ENCODE results near the gene DHFR. TPM values are rescaled to one million over a fixed set of nuclear protein-coding genes. Genes with fewer than 3 reads are reported as not detected.
A peak's percentile ranks its signal among the peaks of the same experiment; 100 is the strongest.

The DHFR gene
- total and polyA plus RNA-seq, 2 experiments from 2014 or later: 11.6 to 23.8 TPM

GRCh38 chr5:80676706-80677105 lies 21.9 kb upstream of the DHFR start:
- no peaks in the 10 kb centered on the region for H3K79me2 ChIP-seq (ENCODE audit: insufficient read depth)
- no peaks in the 10 kb centered on the region for H4K20me1 ChIP-seq (ENCODE audit: insufficient read depth)
- no peaks in the 10 kb centered on the region for H3K27me3 ChIP-seq (replicated peaks; ENCODE audit: insufficient read depth)
- peaks cover 27% of the 10 kb centered on the region for H3K36me3 ChIP-seq (ENCODE audit: low read depth)
- WGBS, 2 experiments (ENCODE audit: low coverage in 1 of 2, low lambda C conversion rate in 2 of 2, missing lambda C conversion rate in 2 of 2): 69 to 76% methylated on average over 6 of the region's 6 CpGs
- in situ Hi-C loops (cut with MboI): loop anchor here (10.0 to 25.0 kb wide), 2 partner anchors 182 to 511 kb away; no protein-coding TSS in a partner anchor
- no peaks in the 10 kb centered on the region for H3K4me1 ChIP-seq (ENCODE audit: insufficient read depth)
- no peaks in the 10 kb centered on the region for H3F3A ChIP-seq (ENCODE audit: insufficient read depth)
- no peaks in the 10 kb centered on the region for H3K9me2 ChIP-seq (ENCODE audit: insufficient read depth)
- DNase-seq: no peak
- no peak overlapping the region for H3K4me2 ChIP-seq (ENCODE audit: unreplicated experiment)
- no peak overlapping the region for H2AFZ ChIP-seq
- TF ChIP-seq EZH2 (IDR thresholded peaks at IDR 0.05; ENCODE audit: insufficient read depth, poor library complexity, severe bottlenecking) (no peak), EZH2phosphoT487 (IDR thresholded peaks at IDR 0.05; ENCODE audit: insufficient read depth, low read depth) (no peak)
- no peak overlapping the region for H3K27ac ChIP-seq
- H3K9ac ChIP-seq: no peak overlapping the region
- H3K4me3 ChIP-seq: no peak overlapping the region
- no peaks in the 10 kb centered on the region for H3K9me3 ChIP-seq (ENCODE audit: low read depth)

GRCh38 chr5:80672140-80672736 lies 17.5 kb upstream of the DHFR start:
- no peaks in the 10 kb centered on the region for H3K79me2 ChIP-seq (ENCODE audit: insufficient read depth)
- WGBS, 2 experiments (ENCODE audit: low coverage in 1 of 2, low lambda C conversion rate in 2 of 2, missing lambda C conversion rate in 2 of 2): 6 to 12% methylated on average over 7 of the region's 7 CpGs

GRCh38 chr5:80668016-80668969 lies 13.5 kb upstream of the DHFR start:
- Histone ChIP-seq H3K27ac (no peak overlapping the region), H3K4me3 (no peak overlapping the region), H4K20me1 (ENCODE audit: insufficient read depth) (no peaks in the 10 kb centered on the region), H3K4me2 (ENCODE audit: unreplicated experiment) (no peak overlapping the region), H3K4me1 (ENCODE audit: insufficient read depth) (no peaks in the 10 kb centered on the region), H3K27me3 (replicated peaks; ENCODE audit: insufficient read depth) (no peaks in the 10 kb centered on the region), H2AFZ (no peak overlapping the region), H3K36me3 (ENCODE audit: low read depth) (peaks cover 30% of the 10 kb centered on the region), H3K9ac (no peak overlapping the region), H3K79me2 (ENCODE audit: insufficient read depth) (peaks cover 15% of the 10 kb centered on the region; the same call in 1 of the 2 replicates), H3F3A (ENCODE audit: insufficient read depth) (no peaks in the 10 kb centered on the region), H3K9me2 (ENCODE audit: insufficient read depth) (no peaks in the 10 kb centered on the region), H3K9me3 (ENCODE audit: low read depth) (no peaks in the 10 kb centered on the region)
- WGBS, 2 experiments (ENCODE audit: low coverage in 1 of 2, low lambda C conversion rate in 2 of 2, missing lambda C conversion rate in 2 of 2): 94 to 98% methylated on average over 15 of the region's 16 CpGs
- DNase-seq: no peak
- TF ChIP-seq EZH2 (IDR thresholded peaks at IDR 0.05; ENCODE audit: insufficient read depth, poor library complexity, severe bottlenecking) (no peak), EZH2phosphoT487 (IDR thresholded peaks at IDR 0.05; ENCODE audit: insufficient read depth, low read depth) (no peak)
- in situ Hi-C loops (cut with MboI): no loop called here

More at GRCh38 chr5:80672140-80672736, 17.5 kb upstream of the DHFR start:
- Histone ChIP-seq H3K27me3 (replicated peaks; ENCODE audit: insufficient read depth) (no peaks in the 10 kb centered on the region), H3F3A (ENCODE audit: insufficient read depth) (no peaks in the 10 kb centered on the region), H3K4me3 (no peak overlapping the region), H3K9ac (no peak overlapping the region), H3K4me2 (ENCODE audit: unreplicated experiment) (no peak overlapping the region), H3K27ac (no peak overlapping the region), H3K36me3 (ENCODE audit: low read depth) (peaks cover 23% of the 10 kb centered on the region), H3K9me2 (ENCODE audit: insufficient read depth) (no peaks in the 10 kb centered on the region), H4K20me1 (ENCODE audit: insufficient read depth) (no peaks in the 10 kb centered on the region), H3K4me1 (ENCODE audit: insufficient read depth) (no peaks in the 10 kb centered on the region), H2AFZ (no peak overlapping the region), H3K9me3 (ENCODE audit: low read depth) (no peaks in the 10 kb centered on the region)
- peak; percentile 79 for DNase-seq
- in situ Hi-C loops (cut with MboI): loop anchor here (10.0 kb wide), 1 partner anchor 177 kb away; no protein-coding TSS in a partner anchor
- no peak for TF ChIP-seq EZH2 (IDR thresholded peaks at IDR 0.05; ENCODE audit: insufficient read depth, poor library complexity, severe bottlenecking)
- no peak for TF ChIP-seq EZH2phosphoT487 (IDR thresholded peaks at IDR 0.05; ENCODE audit: insufficient read depth, low read depth)

- H3K9me3 ChIP-seq (ENCODE audit: low read depth): no peaks in the 10 kb centered on the region
- no peak for DNase-seq
- no peaks in the 10 kb centered on the region for H3K9me2 ChIP-seq (ENCODE audit: insufficient read depth)
- H3K4me3 ChIP-seq: no peak overlapping the region
- no peaks in the 10 kb centered on the region for H3K4me1 ChIP-seq (ENCODE audit: insufficient read depth)
- H3K36me3 ChIP-seq (ENCODE audit: low read depth): peaks cover 24% of the 10 kb centered on the region
- WGBS, 2 experiments (ENCODE audit: low coverage in 1 of 2, low lambda C conversion rate in 2 of 2, missing lambda C conversion rate in 2 of 2): 86 to 91% methylated on average over 8 of the region's 8 CpGs
- H2AFZ ChIP-seq: no peak overlapping the region
- H3F3A ChIP-seq (ENCODE audit: insufficient read depth): no peaks in the 10 kb centered on the region
- TF ChIP-seq EZH2phosphoT487 (IDR thresholded peaks at IDR 0.05; ENCODE audit: insufficient read depth, low read depth) (no peak), EZH2 (IDR thresholded peaks at IDR 0.05; ENCODE audit: insufficient read depth, poor library complexity, severe bottlenecking) (no peak)
- no peak overlapping the region for H3K27ac ChIP-seq
- no peaks in the 10 kb centered on the region for H4K20me1 ChIP-seq (ENCODE audit: insufficient read depth)
- no peak overlapping the region for H3K4me2 ChIP-seq (ENCODE audit: unreplicated experiment)
- in situ Hi-C loops (cut with MboI): no loop called here
- no peaks in the 10 kb centered on the region for H3K27me3 ChIP-seq (replicated peaks; ENCODE audit: insufficient read depth)
- H3K9ac ChIP-seq: no peak overlapping the region
- H3K79me2 ChIP-seq (ENCODE audit: insufficient read depth): peaks cover 23% of the 10 kb centered on the region; the same call in 1 of the 2 replicates
Measured at GRCh38 chr5:80667384-80667783, 12.6 kb upstream of the DHFR start.

Data from GM23248 (cell line).